ENCODE measurements around the gene TREH.
A peak's percentile ranks its signal among the peaks of the same experiment; 100 is the strongest.
"Not testable (repeated sequence)": the region's sequence is repeated elsewhere in the genome, so short reads cannot be mapped to it uniquely, and the experiment has no call there.

TREH gene

GRCh38 chr11:118612378-118612777, 67.1 kb downstream of the TREH start:
- TF ChIP-seq, protein P1, sequence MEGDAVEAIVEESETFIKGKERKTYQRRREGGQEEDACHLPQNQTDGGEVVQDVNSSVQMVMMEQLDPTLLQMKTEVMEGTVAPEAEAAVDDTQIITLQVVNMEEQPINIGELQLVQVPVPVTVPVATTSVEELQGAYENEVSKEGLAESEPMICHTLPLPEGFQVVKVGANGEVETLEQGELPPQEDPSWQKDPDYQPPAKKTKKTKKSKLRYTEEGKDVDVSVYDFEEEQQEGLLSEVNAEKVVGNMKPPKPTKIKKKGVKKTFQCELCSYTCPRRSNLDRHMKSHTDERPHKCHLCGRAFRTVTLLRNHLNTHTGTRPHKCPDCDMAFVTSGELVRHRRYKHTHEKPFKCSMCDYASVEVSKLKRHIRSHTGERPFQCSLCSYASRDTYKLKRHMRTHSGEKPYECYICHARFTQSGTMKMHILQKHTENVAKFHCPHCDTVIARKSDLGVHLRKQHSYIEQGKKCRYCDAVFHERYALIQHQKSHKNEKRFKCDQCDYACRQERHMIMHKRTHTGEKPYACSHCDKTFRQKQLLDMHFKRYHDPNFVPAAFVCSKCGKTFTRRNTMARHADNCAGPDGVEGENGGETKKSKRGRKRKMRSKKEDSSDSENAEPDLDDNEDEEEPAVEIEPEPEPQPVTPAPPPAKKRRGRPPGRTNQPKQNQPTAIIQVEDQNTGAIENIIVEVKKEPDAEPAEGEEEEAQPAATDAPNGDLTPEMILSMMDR (IDR thresholded peaks at IDR 0.05; ENCODE audit: borderline replicate concordance, insufficient read depth, low read depth, low read length), result no peak
- H3K4me3 ChIP-seq (ENCODE audit: low read depth, low read length), result no peak overlapping the region

DNA sequence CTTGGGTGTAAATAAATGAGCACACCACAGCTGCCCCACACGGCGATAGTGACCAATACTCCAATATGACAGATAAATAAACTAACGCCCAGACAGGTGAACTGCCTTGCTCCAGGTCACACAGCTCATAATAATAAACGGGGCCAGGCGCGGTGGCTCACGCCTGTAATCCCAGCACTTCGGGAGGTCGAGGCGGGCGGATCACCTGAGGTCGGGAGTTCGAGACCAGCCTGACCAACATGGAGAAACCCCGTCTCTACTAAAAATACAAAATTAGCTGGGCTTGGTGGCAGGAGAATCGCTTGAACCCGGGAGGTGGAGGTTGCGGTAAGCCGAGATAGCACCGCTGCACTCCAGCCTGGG, 68.0 kb downstream of the TREH start:
- H3K4me3 ChIP-seq (ENCODE audit: low read depth, low read length), result not testable (repeated sequence)

- no peak overlapping the region for H3K4me3 ChIP-seq (ENCODE audit: low read depth, low read length)
Observed at GRCh38 chr11:118610773-118611432, 68.5 kb downstream of the TREH start.

GRCh38 chr11:118610225-118610772, 69.2 kb downstream of the TREH start:
- TF ChIP-seq, protein P1 (IDR thresholded peaks at IDR 0.05; ENCODE audit: borderline replicate concordance, insufficient read depth, low read depth, low read length), result no peak
- no peak overlapping the region for H3K4me3 ChIP-seq (ENCODE audit: low read depth, low read length)

More at GRCh38 chr11:118610773-118611432, 68.5 kb downstream of the TREH start:
- TF ChIP-seq, protein P1 (IDR thresholded peaks at IDR 0.05; ENCODE audit: borderline replicate concordance, insufficient read depth, low read depth, low read length), result peak; percentile 92

- TF ChIP-seq, protein P1 (IDR thresholded peaks at IDR 0.05; ENCODE audit: borderline replicate concordance, insufficient read depth, low read depth, low read length), result no peak
- H3K4me3 ChIP-seq (ENCODE audit: low read depth, low read length), result no peak overlapping the region
Observed at GRCh38 chr11:118609380-118610224, 69.8 kb downstream of the TREH start.

- TF ChIP-seq, protein P1 (IDR thresholded peaks at IDR 0.05; ENCODE audit: borderline replicate concordance, insufficient read depth, low read depth, low read length), result no peak
- peak overlapping the region; percentile 41 for H3K4me3 ChIP-seq (ENCODE audit: low read depth, low read length)
Observed at GRCh38 chr11:118608360-118609227, 70.9 kb downstream of the TREH start.
